GM12878 (cell line): Measurements from ENCODE around the gene OXT. TPM values are rescaled to one million over a fixed set of nuclear protein-coding genes. Genes with fewer than 3 reads are reported as not detected.
A peak's percentile ranks its signal among the peaks of the same experiment; 100 is the strongest.

Experiments used
- CHD1 ChIP-seq: IDR thresholded peaks from 2 replicates; pipeline ENCODE4 v1.6.1; 2012; ENCODE audit warnings: low read depth, low read length, improper control_type of control experiment
- CREB1 ChIP-seq: IDR thresholded peaks from 2 replicates; pipeline ENCODE4 v1.6.1; 2012; ENCODE audit warnings: low read depth, mild to moderate bottlenecking, inconsistent platforms
- E4F1 ChIP-seq: fragments of 450-650 bp; IDR thresholded peaks from 2 replicates; pipeline ENCODE4 v1.6.1; 2018; ENCODE audit warnings: borderline replicate concordance, mild to moderate bottlenecking; ENCODE audit not compliant: partially characterized antibody
- IRF3 ChIP-seq: fragments of 450-650 bp; IDR thresholded peaks from 2 replicates; pipeline ENCODE4 v1.6.1; 2014; ENCODE audit warnings: mild to moderate bottlenecking
- KAT2A ChIP-seq: conservative IDR thresholded peaks from 2 replicates; pipeline ENCODE4 v1.6.1; 2011; ENCODE audit warnings: low read depth, low read length; ENCODE audit not compliant: control insufficient read depth
- LARP7 ChIP-seq: fragments of 450-650 bp; IDR thresholded peaks from 2 replicates; pipeline ENCODE4 v1.6.1; 2017; ENCODE audit warnings: mild to moderate bottlenecking
- MTA3 ChIP-seq: IDR thresholded peaks from 2 replicates; pipeline ENCODE4 v1.6.1; 2012; ENCODE audit warnings: low read length, inconsistent platforms, borderline replicate concordance
- PKNOX1 ChIP-seq: fragments of 450-650 bp; IDR thresholded peaks from 2 replicates; pipeline ENCODE4 v1.6.1; 2016; ENCODE audit warnings: mild to moderate bottlenecking
- RAD51 ChIP-seq: fragments of 450-650 bp; IDR thresholded peaks from 2 replicates; pipeline ENCODE4 v1.6.1; 2016; ENCODE audit warnings: moderate library complexity, mild to moderate bottlenecking, inconsistent platforms
- SPI1 ChIP-seq: IDR thresholded peaks from 2 replicates; pipeline ENCODE4 v1.6.1; 2011; ENCODE audit warnings: low read depth, mild to moderate bottlenecking, low read length, moderate library complexity, borderline replicate concordance; ENCODE audit not compliant: insufficient read depth
- TAF1 ChIP-seq: IDR thresholded peaks from 2 replicates; pipeline ENCODE4 v1.6.1; 2011; ENCODE audit warnings: mild to moderate bottlenecking, low read depth, low read length, borderline replicate concordance
- TBL1XR1 ChIP-seq: IDR thresholded peaks from 2 replicates; pipeline ENCODE4 v1.6.1; 2012; ENCODE audit warnings: low read depth, low read length, improper control_type of control experiment
- TCF7 ChIP-seq: IDR thresholded peaks from 2 replicates; pipeline ENCODE4 v1.6.1; 2014; ENCODE audit warnings: antibody characterized with exemption, borderline replicate concordance
- USF1 ChIP-seq: IDR thresholded peaks from 2 replicates; pipeline ENCODE4 v1.6.1; 2011; ENCODE audit warnings: borderline replicate concordance, low read depth, mild to moderate bottlenecking, moderate library complexity, mixed read lengths, low read length; ENCODE audit not compliant: insufficient read depth; ENCODE audit errors: extremely low read length
- ZBTB11 ChIP-seq: fragments of 450-650 bp; formaldehyde crosslinking; IDR thresholded peaks from 2 replicates; pipeline ENCODE4 v1.5.0; 2022; ENCODE audit warnings: mild to moderate bottlenecking, missing genetic modification characterization
- ZBTB33 ChIP-seq: fragments of 450-650 bp; IDR thresholded peaks from 2 replicates; pipeline ENCODE4 v1.6.1; 2017; ENCODE audit warnings: mild to moderate bottlenecking
- ZNF207 ChIP-seq: fragments of 450-650 bp; IDR thresholded peaks from 2 replicates; pipeline ENCODE4 v1.6.1; 2014; ENCODE audit warnings: antibody characterized with exemption, mild to moderate bottlenecking, borderline replicate concordance
- ZZZ3 ChIP-seq: IDR thresholded peaks from 2 replicates; pipeline ENCODE4 v1.6.1; 2011; ENCODE audit warnings: low read depth; ENCODE audit not compliant: control insufficient read depth, insufficient read length
- polyA plus RNA-seq, 11 experiments: library from polyadenylated mRNA; depleted of rRNA in 4 of 11; unstranded in 6 of 11; stranded (reverse) in 5 of 11; fragments of >200 nt; fragmentation: Nextera tagmentation in 4 of 11; fragmentation: Illumina TruSeq in 1 of 11; extraction: Ambion mirVana in 4 of 11; extraction: Trizol in 1 of 11; gene quantifications; 1 replicate in 1 of 11; 2 replicates in 10 of 11; pipeline versions ENCODE4 v1.2.1 to v1.2.3, GENCODE V29; 2011 to 2016; ENCODE audit warnings: inconsistent platforms in 2 of 11, missing spikeins in 2 of 11, low read depth in 1 of 11
- total RNA-seq, 4 experiments: library from RNA; depleted of rRNA in 3 of 4; stranded (reverse); fragments of >200 nt in 3 of 4; fragmentation: Illumina TruSeq in 1 of 4; extraction: Trizol in 1 of 4; gene quantifications; 2 replicates each; pipeline versions ENCODE4 v1.2.1 to v1.2.3, GENCODE V29; 2013 to 2021

The OXT gene
- total and polyA plus RNA-seq, 10 of the 15 experiments (the other 5 are each of a cell fraction or from before 2014, with no cell fraction given), result not detected

DNA sequence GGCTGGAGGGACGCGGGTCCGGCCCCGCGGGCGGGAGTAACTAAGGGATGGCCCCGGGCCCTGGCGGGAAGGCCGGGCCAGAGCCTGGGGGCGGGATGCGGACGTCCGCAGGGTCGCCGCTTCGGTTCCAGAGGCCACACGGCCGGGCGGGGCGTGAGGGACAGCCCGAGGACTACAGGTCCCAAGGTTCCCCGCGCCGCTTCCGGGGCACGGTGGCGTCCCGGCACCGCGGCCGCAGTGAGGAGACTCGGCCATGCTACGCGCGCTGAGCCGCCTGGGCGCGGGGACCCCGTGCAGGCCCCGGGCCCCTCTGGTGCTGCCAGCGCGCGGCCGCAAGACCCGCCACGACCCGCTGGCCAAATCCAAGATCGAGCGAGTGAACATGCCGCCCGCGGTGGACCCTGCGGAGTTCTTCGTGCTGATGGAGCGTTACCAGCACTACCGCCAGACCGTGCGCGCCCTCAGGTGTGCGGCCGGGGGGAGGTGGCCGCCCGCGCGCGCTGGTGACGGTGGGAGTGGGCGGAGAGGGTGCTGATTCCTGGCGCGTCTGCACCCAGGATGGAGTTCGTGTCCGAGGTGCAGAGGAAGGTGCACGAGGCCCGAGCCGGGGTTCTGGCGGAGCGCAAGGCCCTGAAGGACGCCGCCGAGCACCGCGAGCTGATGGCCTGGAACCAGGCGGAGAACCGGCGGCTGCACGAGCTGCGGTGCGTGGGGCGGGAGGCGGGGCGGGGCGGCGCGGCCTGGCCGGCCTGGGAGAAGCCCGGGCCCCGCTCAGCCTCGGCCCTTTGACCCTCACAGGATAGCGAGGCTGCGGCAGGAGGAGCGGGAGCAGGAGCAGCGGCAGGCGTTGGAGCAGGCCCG is 25.4 kb upstream of the OXT start, which contains the start of gene MRPS26 (continued):
- TF ChIP-seq ZBTB11, result no peak
- no peak for TF ChIP-seq TCF7
- peak; percentile 7; the same call in 1 of the 2 replicates for TF ChIP-seq IRF3
- peak; percentile 99 for TF ChIP-seq LARP7
- no peak for TF ChIP-seq CHD1
- TF ChIP-seq RAD51, result no peak
- no peak for TF ChIP-seq TBL1XR1
- no peak for TF ChIP-seq USF1
- TF ChIP-seq ZBTB33, result no peak
- peak; percentile 77 for TF ChIP-seq PKNOX1
- no peak for TF ChIP-seq ZZZ3
- TF ChIP-seq TAF1, result no peak; the same call in 1 of the 2 replicates
- no peak for TF ChIP-seq SPI1
- TF ChIP-seq CREB1, result peak; percentile 68; the same call in 1 of the 2 replicates
- TF ChIP-seq E4F1, result peak; percentile 51
- TF ChIP-seq MTA3, result no peak
- peak; percentile 88 for TF ChIP-seq ZNF207
- no peak for TF ChIP-seq KAT2A
